MM.1S (cell line): ENCODE measurements around the gene CADPS.

ENCODE experiments used
- CTCF ChIP-seq: fragments of 300-600 bp; sonication (generic); IDR thresholded peaks from 2 replicates; pipeline ENCODE4 v1.5.1; 2016; ENCODE audit warnings: antibody characterized with exemption, low read length, mixed read lengths
- EZH2 ChIP-seq: fragments of 300-600 bp; sonication (generic); optimal IDR thresholded peaks from 2 replicates; pipeline ENCODE3; 2017; ENCODE audit warnings: low read depth, mild to moderate bottlenecking, antibody characterized with exemption, low read length, mixed read lengths

GRCh38 chr3:62604751-62605351, 270.4 kb downstream of the CADPS start:
- TF ChIP-seq CTCF = no peak
- TF ChIP-seq EZH2 = no peak
